H1 (cell line): Measurements from ENCODE around the gene LHFPL6. TPM values are rescaled to one million over a fixed set of nuclear protein-coding genes. Genes with fewer than 3 reads are reported as not detected.

Experiments used
- CTCF ChIA-PET: fragments of 300-600 bp; sonication (Branson Sonifier 250); formaldehyde crosslinking; loops from one replicate; lab custom pipeline; 2021; ENCODE audit not compliant: partially characterized antibody; lab: Charles Lee
- POLR2A ChIA-PET: fragments of 300-600 bp; sonication (Branson Sonifier 250); formaldehyde crosslinking; loops from one replicate; lab custom pipeline; 2021; ENCODE audit warnings: inconsistent platforms; ENCODE audit not compliant: partially characterized antibody; lab: Charles Lee
- DNase-seq, 2 experiments: peaks; one replicate each; pipeline versions ENCODE4 v3.0.0 to v3.0.0-alpha.2; 2010 to 2022; ENCODE audit warnings: low spot score in 2 of 2, low read depth in 1 of 2, mixed read lengths in 1 of 2
- FAIRE-seq: peaks from 2 replicates; lab custom pipeline; 2011; peaks lifted over from hg19 to GRCh38; lab: Jason Lieb, UNC
- H2AFZ ChIP-seq: 2 replicates; pipeline ENCODE4 v1.8.1; 2012; ENCODE audit warnings: low read length, inconsistent platforms
- H2AK5ac ChIP-seq: 2 replicates; pipeline ENCODE4 v1.6.1; 2013; ENCODE audit warnings: low read depth, low read length
- H2BK120ac ChIP-seq: replicated peaks from 2 replicates; pipeline ENCODE3; 2013; ENCODE audit warnings: low read depth, low read length, inconsistent platforms
- H2BK12ac ChIP-seq: 2 replicates; pipeline ENCODE4 v1.6.1; 2013; ENCODE audit warnings: low read depth, low read length
- H2BK15ac ChIP-seq: 2 replicates; pipeline ENCODE4 v1.6.1; 2013; ENCODE audit warnings: low read length
- H2BK20ac ChIP-seq: 2 replicates; pipeline ENCODE4 v1.6.1; 2013; ENCODE audit warnings: low read length
- H2BK5ac ChIP-seq: 2 replicates; pipeline ENCODE4 v1.6.1; 2013; ENCODE audit warnings: low read depth, low read length
- H3K14ac ChIP-seq: 2 replicates; pipeline ENCODE4 v1.6.1; 2013; ENCODE audit warnings: inconsistent platforms; ENCODE audit not compliant: insufficient read length
- H3K18ac ChIP-seq: 2 replicates; pipeline ENCODE4 v1.6.1; 2013; ENCODE audit warnings: low read length; ENCODE audit errors: extremely low read depth
- H3K23ac ChIP-seq: 2 replicates; pipeline ENCODE4 v1.6.1; 2013; ENCODE audit warnings: inconsistent platforms; ENCODE audit not compliant: insufficient read length
- H3K23me2 ChIP-seq: 2 replicates; pipeline ENCODE4 v1.6.1; 2013; ENCODE audit warnings: low read depth, low read length
- H3K27ac ChIP-seq: 2 replicates; pipeline ENCODE4 v1.6.1; 2011; ENCODE audit warnings: low read depth, low read length, inconsistent platforms
- H3K27me3 ChIP-seq, 4 experiments: replicated peaks in 1 of 4; 1 replicate in 1 of 4; 2 replicates in 3 of 4; pipeline versions ENCODE4 v1.6.1 to v1.8.1; 2011 to 2013; ENCODE audit warnings: low read length in 3 of 4, mild to moderate bottlenecking in 3 of 4, inconsistent platforms in 2 of 4, mixed read lengths in 2 of 4, moderate library complexity in 1 of 4; ENCODE audit not compliant: control insufficient read depth in 3 of 4, insufficient read depth in 3 of 4; ENCODE audit errors: extremely low read depth in 1 of 4
- H3K36me3 ChIP-seq, 4 experiments: 2 replicates each; pipeline versions ENCODE4 v1.6.1 to v1.8.1; 2011 to 2013; ENCODE audit warnings: mild to moderate bottlenecking in 4 of 4, low read length in 3 of 4, moderate library complexity in 2 of 4, control low read depth in 1 of 4, inconsistent platforms in 1 of 4; ENCODE audit not compliant: insufficient read depth in 4 of 4, control insufficient read depth in 2 of 4
- H3K4ac ChIP-seq: replicated peaks from 2 replicates; pipeline ENCODE3; 2013; ENCODE audit warnings: low read length, low read depth, mixed read lengths, inconsistent platforms; ENCODE audit not compliant: insufficient read length
- H3K4me1 ChIP-seq, 4 experiments: replicated peaks in 1 of 4; 1 replicate in 1 of 4; 2 replicates in 3 of 4; pipeline versions ENCODE4 v1.6.1 to v1.8.1; 2011 to 2013; ENCODE audit warnings: low read length in 3 of 4, inconsistent platforms in 2 of 4, mixed read lengths in 1 of 4; ENCODE audit not compliant: insufficient read depth in 4 of 4, control insufficient read depth in 3 of 4
- H3K4me2 ChIP-seq, 2 experiments: 2 replicates each; pipeline versions ENCODE4 v1.6.1 to v1.8.1; 2011 to 2013; ENCODE audit warnings: low read depth in 2 of 2, low read length in 2 of 2, control low read depth in 1 of 2, inconsistent platforms in 1 of 2, mild to moderate bottlenecking in 1 of 2; ENCODE audit not compliant: insufficient read depth in 1 of 2
- H3K4me3 ChIP-seq, 4 experiments: fragments of 200-600, 300-600 bp in 1 of 4; sonication (generic), shearing (Covaris generic), sonication (Bioruptor Twin) in 1 of 4; 2 replicates each; pipeline versions ENCODE4 v1.5.1 to v1.8.1; 2011 to 2016; ENCODE audit warnings: low read length in 4 of 4, low read depth in 3 of 4, control low read depth in 2 of 4, inconsistent platforms in 2 of 4, mild to moderate bottlenecking in 2 of 4, mixed read lengths in 1 of 4, moderate library complexity in 1 of 4; ENCODE audit not compliant: insufficient read depth in 2 of 4; ENCODE audit errors: extremely low read depth in 1 of 4
- H3K56ac ChIP-seq: replicated peaks from 2 replicates; pipeline ENCODE3; 2013; ENCODE audit warnings: low read depth, mild to moderate bottlenecking, mixed read lengths, low read length, inconsistent platforms; ENCODE audit not compliant: insufficient read length
- H3K79me1 ChIP-seq: 2 replicates; pipeline ENCODE4 v1.6.1; 2013; ENCODE audit warnings: low read depth, low read length, control low read depth
- H3K79me2 ChIP-seq, 2 experiments: 2 replicates each; pipeline versions ENCODE4 v1.6.1 to v1.8.1; 2012 to 2013; ENCODE audit warnings: low read length in 2 of 2, mild to moderate bottlenecking in 2 of 2, inconsistent platforms in 1 of 2; ENCODE audit not compliant: insufficient read depth in 2 of 2, control insufficient read depth in 1 of 2
- H3K9ac ChIP-seq, 4 experiments: replicated peaks in 1 of 4; 1 replicate in 1 of 4; 2 replicates in 3 of 4; pipeline versions ENCODE4 v1.6.1 to v1.8.1; 2011 to 2013; ENCODE audit warnings: low read depth in 3 of 4, low read length in 3 of 4, control low read depth in 2 of 4, mild to moderate bottlenecking in 2 of 4, moderate library complexity in 2 of 4, inconsistent platforms in 1 of 4; ENCODE audit errors: extremely low read depth in 1 of 4
- H3K9me3 ChIP-seq, 2 experiments: 2 replicates each; pipeline versions ENCODE4 v1.6.1 to v1.8.1; 2012 to 2013; ENCODE audit warnings: mild to moderate bottlenecking in 2 of 2, moderate library complexity in 2 of 2, control low read depth in 1 of 2, inconsistent platforms in 1 of 2, low read depth in 1 of 2, low read length in 1 of 2, mixed read lengths in 1 of 2; ENCODE audit not compliant: insufficient read depth in 2 of 2
- H4K20me1 ChIP-seq, 2 experiments: replicated peaks in 1 of 2; 2 replicates each; pipeline versions ENCODE3 to v1.8.1; 2011 to 2013; ENCODE audit warnings: inconsistent platforms in 2 of 2, low read length in 2 of 2, mild to moderate bottlenecking in 1 of 2; ENCODE audit not compliant: insufficient read depth in 2 of 2, control insufficient read depth in 1 of 2
- H4K5ac ChIP-seq: 2 replicates; pipeline ENCODE4 v1.6.1; 2013; ENCODE audit warnings: low read length, low read depth, mixed read lengths, inconsistent platforms; ENCODE audit not compliant: insufficient read length
- H4K8ac ChIP-seq: 2 replicates; pipeline ENCODE4 v1.8.0; 2013; ENCODE audit warnings: mild to moderate bottlenecking, moderate library complexity, low read length, inconsistent platforms; ENCODE audit not compliant: insufficient read depth; ENCODE audit errors: extremely low read depth
- H4K91ac ChIP-seq: replicated peaks from 2 replicates; pipeline ENCODE3; 2013; ENCODE audit warnings: low read length, mixed read lengths, inconsistent platforms; ENCODE audit not compliant: insufficient read length
- ASH2L ChIP-seq: fragments of 200-600, 300-600 bp; sonication (generic); IDR thresholded peaks from one replicate; pipeline ENCODE4 v1.7.1; 2017; ENCODE audit warnings: low read length
- ATF2 ChIP-seq: IDR thresholded peaks from 2 replicates; pipeline ENCODE4 v1.6.1; 2012; ENCODE audit warnings: low read length, inconsistent platforms
- ATF3 ChIP-seq: IDR thresholded peaks from 2 replicates; pipeline ENCODE4 v1.6.1; 2011; ENCODE audit warnings: low read depth, mild to moderate bottlenecking, low read length; ENCODE audit not compliant: insufficient read depth
- BACH1 ChIP-seq: IDR thresholded peaks from 2 replicates; pipeline ENCODE4 v1.6.1; 2012; ENCODE audit warnings: low read length, improper control_type of control experiment
- EP300 ChIP-seq, 2 experiments: IDR thresholded peaks; 1 replicate in 1 of 2; 2 replicates in 1 of 2; pipeline ENCODE4 v1.6.1; 2011 to 2012; ENCODE audit warnings: low read depth in 2 of 2, low read length in 2 of 2, mild to moderate bottlenecking in 2 of 2, borderline replicate concordance in 1 of 2, inconsistent platforms in 1 of 2, moderate library complexity in 1 of 2
- FOSL1 ChIP-seq: IDR thresholded peaks from 2 replicates; pipeline ENCODE4 v1.6.1; 2011; ENCODE audit warnings: mild to moderate bottlenecking, low read depth, low read length, moderate library complexity; ENCODE audit not compliant: insufficient read depth
- HDAC2 ChIP-seq, 2 experiments: fragments of 300-600 bp in 1 of 2; sonication (generic) in 1 of 2; IDR thresholded peaks; 2 replicates each; pipeline ENCODE4 v1.6.1; 2011 to 2012; ENCODE audit warnings: low read depth in 2 of 2, low read length in 2 of 2, mild to moderate bottlenecking in 2 of 2, moderate library complexity in 2 of 2, borderline replicate concordance in 1 of 2, inconsistent platforms in 1 of 2
- KDM4A ChIP-seq: IDR thresholded peaks from one replicate; pipeline ENCODE4 v1.7.1; 2012; ENCODE audit warnings: low read depth, mild to moderate bottlenecking, moderate library complexity, low read length, inconsistent platforms; ENCODE audit not compliant: severe bottlenecking
- POLR2A ChIP-seq, 2 experiments: IDR thresholded peaks; 1 replicate in 1 of 2; 2 replicates in 1 of 2; pipeline ENCODE4 v1.6.1; 2011; ENCODE audit warnings: low read depth in 2 of 2, low read length in 2 of 2, mild to moderate bottlenecking in 2 of 2; ENCODE audit errors: control extremely low read depth in 1 of 2
- SRF ChIP-seq: IDR thresholded peaks from 2 replicates; pipeline ENCODE4 v1.6.1; 2011; ENCODE audit warnings: mild to moderate bottlenecking, low read depth, low read length, moderate library complexity
- WGBS, 2 experiments: shearing (Covaris generic) in 1 of 2; methylation state at CpG; one replicate each; pipeline versions ENCODE4 v1.1.6 to v1.1.7; 2013 to 2015; ENCODE audit warnings: low lambda C conversion rate in 2 of 2, mixed read lengths in 2 of 2, inconsistent platforms in 1 of 2, low coverage in 1 of 2, missing lambda C conversion rate in 1 of 2; ENCODE audit not compliant: insufficient replicate concordance in 2 of 2, insufficient coverage in 1 of 2, insufficient read length in 1 of 2; ENCODE audit errors: extremely low coverage in 1 of 2, missing lambda C conversion rate in 1 of 2; 5-methylcytosine and 5-hydroxymethylcytosine counted together
- polyA plus RNA-seq, 7 experiments: library from polyadenylated mRNA; depleted of rRNA in 3 of 7; stranded (reverse) in 5 of 7; unstranded in 2 of 7; fragments of >200 nt in 5 of 7; fragments of 200-250 nt in 2 of 7; gene quantifications; 1 replicate in 5 of 7; 2 replicates in 1 of 7; 4 replicates in 1 of 7; pipeline versions ENCODE4 v1.2.1 to v1.2.3, GENCODE V29; 2011 to 2013; ENCODE audit warnings: missing spikeins in 2 of 7, mixed read lengths in 2 of 7
- total RNA-seq: library from RNA; stranded (reverse); fragmentation: NEBNext Ultra II Directional; extraction: Animal tissue kit (Norgen Biotek cat#: 25700); gene quantifications from 2 replicates; pipeline ENCODE4 v1.2.1, GENCODE V29; 2021

Gene LHFPL6
- total and polyA plus RNA-seq, 2 of the 8 experiments (the other 6 are each of a cell fraction or from before 2014, with no cell fraction given): 7.6 to 17.0 TPM

GRCh38 chr13:39490136-39490535 lies 112.9 kb downstream of the LHFPL6 start:
- Histone ChIP-seq H3K23me2 (no peaks in the 10 kb centered on the region), H3K18ac (no peak overlapping the region), H3K9me3 (no peaks in the 10 kb centered on the region), H2BK5ac (peak overlapping the region; percentile 26; the same call in 1 of the 2 replicates), H3K56ac (no peak overlapping the region), H2BK120ac (peak overlapping the region; percentile 76), H4K91ac (peak overlapping the region; percentile 95), H3K4me3 (peak overlapping the region in 1 of 4 experiments; percentile 37; a peak in 1 of 8 replicates), H3K4me1 (peaks cover 13 to 39% (median 26%) of the 10 kb centered on the region in 4 experiments; a peak in 6 of 7 replicates), H3K9ac (no peak overlapping the region), H4K5ac (peak overlapping the region; percentile 44), H2AFZ (no peak overlapping the region), H3K79me2 (no peaks in the 10 kb centered on the region), H2BK20ac (no peak overlapping the region), H2BK15ac (no peak overlapping the region), H3K4me2 (peak overlapping the region; percentile 57 to 74), H3K27me3 (no peaks in the 10 kb centered on the region), H3K79me1 (no peaks in the 10 kb centered on the region), H4K8ac (no peak overlapping the region), H3K27ac (peak overlapping the region; percentile 72; the same call in 1 of the 2 replicates), H3K14ac (no peak overlapping the region), H2BK12ac (peak overlapping the region; percentile 28; the same call in 1 of the 2 replicates), H2AK5ac (peak overlapping the region; percentile 1; the same call in 1 of the 2 replicates), H3K36me3 (no peaks in the 10 kb centered on the region), H3K23ac (no peak overlapping the region), H3K4ac (no peak overlapping the region), H4K20me1 (no peaks in the 10 kb centered on the region)
- WGBS, 2 experiments: 1% methylated on average over 6 of the region's 6 CpGs; no CpG with 5 or more reads in 1 of the 2 experiments
- DNase-seq (no peak), FAIRE-seq (peak; percentile 95)
- ChIA-PET POLR2A (interaction anchor here (0.9 to 1.0 kb wide), 2 partner anchors 9 to 21 kb away, joined by 3 to 6 read pairs; no protein-coding TSS in a partner anchor), CTCF (interaction anchor here (0.6 to 1.7 kb wide), 5 partner anchors 12 to 204 kb away, joined by 3 to 5 read pairs (median 4); no protein-coding TSS in a partner anchor)
- TF ChIP-seq ASH2L (peak; percentile 44), HDAC2 (IDR thresholded peaks at IDR 0.05; ENCODE audit: borderline replicate concordance in 1 of 2, low read depth in 2 of 2, low read length in 2 of 2) (peak; percentile 91 to 100; a peak in 3 of 4 replicates), SRF (no peak), EP300 (IDR thresholded peaks at IDR 0.05; ENCODE audit: borderline replicate concordance in 1 of 2, low read depth in 2 of 2, low read length in 2 of 2) (peak in 1 of 2 experiments; percentile 94; a peak in 2 of 3 replicates), ATF2 (peak; percentile 86; the same call in 1 of the 2 replicates), ATF3 (no peak), BACH1 (peak; percentile 74), FOSL1 (no peak), POLR2A (IDR thresholded peaks at IDR 0.05; ENCODE audit: control extremely low read depth in 1 of 2, low read depth in 2 of 2, low read length in 2 of 2) (peak in 1 of 2 experiments; percentile 53; a peak in 2 of 3 replicates), KDM4A (peak; percentile 29)
